GM12878 (cell line): ENCODE measurements around the gene CPS1. TPM values are rescaled to one million over a fixed set of nuclear protein-coding genes. Genes with fewer than 3 reads are reported as not detected.

Experiments used
- ATAC-seq: fragments of 200-7000 bp; cut with Tn5 transposase; 3 replicates; pipeline ENCODE4 v1.9.1; 2020; ENCODE audit warnings: mild to moderate bottlenecking, moderate library complexity
- BruUV-seq: library from RNA; stranded (reverse); fragments of 400-500 nt; replicated peaks from 2 replicates; lab custom pipeline; 2021; lab: Mats Ljungman, UMichigan
- CTCF ChIA-PET: fragments of 300-600 bp; sonication (Branson Sonifier 250); formaldehyde crosslinking; extraction: SDS; loops from one replicate; lab custom pipeline; 2021; ENCODE audit warnings: inconsistent platforms; lab: Yijun Ruan, JAX
- POLR2A ChIA-PET: fragments of 350-600 bp; formaldehyde crosslinking; extraction: SDS; loops from one replicate; lab custom pipeline; 2021; ENCODE audit warnings: inconsistent platforms; lab: Charles Lee
- RAD21 ChIA-PET: fragments of 300-600 bp; sonication (Branson Sonifier 250); formaldehyde crosslinking; loops from one replicate; lab custom pipeline; 2023; ENCODE audit warnings: antibody characterized with exemption; ENCODE audit not compliant: unreplicated experiment; lab: Charles Lee
- SMC1A ChIA-PET: fragments of 300-600 bp; sonication (Branson Sonifier 250); formaldehyde crosslinking; loops from one replicate; lab custom pipeline; 2023; ENCODE audit not compliant: unreplicated experiment, uncharacterized antibody; lab: Charles Lee
- DNase-seq: peaks from one replicate; pipeline ENCODE4 v3.0.0-alpha.2; 2011; ENCODE audit warnings: low read depth, low spot score
- FAIRE-seq: peaks from 3 replicates; lab custom pipeline; 2011; peaks lifted over from hg19 to GRCh38; lab: Jason Lieb, UNC
- H2AFZ ChIP-seq: 2 replicates; pipeline ENCODE4 v1.6.0; 2011; ENCODE audit warnings: low read depth, low read length, control low read depth; ENCODE audit not compliant: control insufficient read depth
- H3K27ac ChIP-seq: 2 replicates; pipeline ENCODE4 v1.5.1; 2011; ENCODE audit warnings: control low read depth; ENCODE audit not compliant: control insufficient read depth, insufficient read depth
- H3K27me3 ChIP-seq, 2 experiments: replicated peaks in 1 of 2; 2 replicates each; pipeline versions ENCODE4 v1.6.0 to v1.6.1; 2011; ENCODE audit warnings: low read length in 1 of 2; ENCODE audit not compliant: control insufficient read depth in 2 of 2, insufficient read depth in 2 of 2
- H3K36me3 ChIP-seq, 2 experiments: 2 replicates each; pipeline ENCODE4 v1.5.1; 2011; ENCODE audit warnings: low read length in 1 of 2; ENCODE audit not compliant: control insufficient read depth in 2 of 2, insufficient read depth in 2 of 2
- H3K4me1 ChIP-seq: 2 replicates; pipeline ENCODE4 v1.6.1; 2011; ENCODE audit warnings: mild to moderate bottlenecking, low read length, moderate library complexity, mixed read lengths; ENCODE audit not compliant: control insufficient read depth, insufficient read depth
- H3K4me2 ChIP-seq: 2 replicates; pipeline ENCODE4 v1.6.0; 2011; ENCODE audit warnings: control low read depth; ENCODE audit not compliant: control insufficient read depth, insufficient read depth
- H3K4me3 ChIP-seq: fragments of 200-600 bp; sonication (generic); 2 replicates; pipeline ENCODE4 v1.5.1; 2016
- H3K79me2 ChIP-seq: 2 replicates; pipeline ENCODE4 v1.6.0; 2011; ENCODE audit warnings: low read length; ENCODE audit not compliant: control insufficient read depth, insufficient read depth
- H3K9ac ChIP-seq: 2 replicates; pipeline ENCODE4 v1.8.0; 2011; ENCODE audit warnings: low read length, control low read depth, mixed read lengths; ENCODE audit not compliant: control insufficient read depth, insufficient read depth
- H3K9me3 ChIP-seq: replicated peaks from 3 replicates; pipeline ENCODE4 v1.5.1; 2011; ENCODE audit warnings: mild to moderate bottlenecking, low read length; ENCODE audit not compliant: control insufficient read depth, insufficient read depth
- H4K20me1 ChIP-seq: 2 replicates; pipeline ENCODE4 v1.6.0; 2011; ENCODE audit not compliant: control insufficient read depth, insufficient read depth
- CHD2 ChIP-seq: IDR thresholded peaks from 2 replicates; pipeline ENCODE4 v1.6.1; 2011; ENCODE audit warnings: low read depth, low read length, improper control_type of control experiment, borderline replicate concordance
- MXI1 ChIP-seq: fragments of 150-350 bp; IDR thresholded peaks from 2 replicates; pipeline ENCODE4 v1.6.1; 2011; ENCODE audit warnings: low read depth, mild to moderate bottlenecking, inconsistent platforms, low read length, improper control_type of control experiment
- WGBS: methylation state at CpG from one replicate; pipeline ENCODE4 v1.1.6; 2016; ENCODE audit warnings: low lambda C conversion rate; ENCODE audit not compliant: insufficient replicate concordance, insufficient coverage; ENCODE audit errors: missing lambda C conversion rate; 5-methylcytosine and 5-hydroxymethylcytosine counted together
- in situ Hi-C: fragments of 300-500 bp; cut with MboI; formaldehyde crosslinking; loops from 9 replicates; pipeline ENCODE4 v1.14.3; 2018; ENCODE audit warnings: mixed read lengths
- intact Hi-C: fragments of 100-400 bp; cut with micrococcal nuclease; formaldehyde crosslinking; loops from one replicate; pipeline ENCODE4 v1.14.2; 2022; ENCODE audit not compliant: unreplicated experiment
- polyA plus RNA-seq, 11 experiments: library from polyadenylated mRNA; depleted of rRNA in 4 of 11; unstranded in 6 of 11; stranded (reverse) in 5 of 11; fragments of >200 nt; fragmentation: Nextera tagmentation in 4 of 11; fragmentation: Illumina TruSeq in 1 of 11; extraction: Ambion mirVana in 4 of 11; extraction: Trizol in 1 of 11; gene quantifications; 1 replicate in 1 of 11; 2 replicates in 10 of 11; pipeline versions ENCODE4 v1.2.1 to v1.2.3, GENCODE V29; 2011 to 2016; ENCODE audit warnings: inconsistent platforms in 2 of 11, missing spikeins in 2 of 11, low read depth in 1 of 11
- total RNA-seq, 4 experiments: library from RNA; depleted of rRNA in 3 of 4; stranded (reverse); fragments of >200 nt in 3 of 4; fragmentation: Illumina TruSeq in 1 of 4; extraction: Trizol in 1 of 4; gene quantifications; 2 replicates each; pipeline versions ENCODE4 v1.2.1 to v1.2.3, GENCODE V29; 2013 to 2021

Gene CPS1
- total and polyA plus RNA-seq, 10 of the 15 experiments (the other 5 are each of a cell fraction or from before 2014, with no cell fraction given), result 0.20 to 4.6 (median 0.55) TPM

DNA sequence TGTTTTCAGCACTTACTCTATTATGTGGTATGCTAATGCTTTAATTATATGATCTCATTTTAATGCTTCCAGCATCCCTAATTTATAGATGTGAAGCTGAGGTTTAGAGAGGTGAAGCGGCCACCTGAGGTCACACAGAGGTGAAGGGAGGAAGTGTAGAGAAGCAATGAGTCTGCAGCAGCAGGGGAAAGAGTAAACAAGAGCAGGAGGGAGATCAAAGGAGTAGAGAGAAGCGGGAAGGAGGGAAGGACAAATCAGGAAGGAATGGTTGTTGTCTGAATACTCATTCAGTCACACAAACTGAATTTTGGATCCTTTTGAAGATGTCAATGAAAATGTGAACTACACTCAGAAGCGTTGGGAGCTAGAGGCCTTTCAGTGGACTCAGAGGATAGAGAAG lies 130.0 kb downstream of the CPS1 start:
- RAD21 ChIA-PET, result no interaction called here
- SMC1A ChIA-PET, result interaction anchor here (1.1 kb wide), 2 partner anchors 13 to 40 kb away, joined by 3 read pairs; no protein-coding TSS in a partner anchor
- intact Hi-C loops, result no loop called here
- CTCF ChIA-PET, result interaction anchor here (0.6 kb wide), 1 partner anchor 16 kb away, joined by 5 read pairs; no protein-coding TSS in a partner anchor
- H3K9ac ChIP-seq, result no peak overlapping the region
- H3K27me3 ChIP-seq, result no peaks in the 10 kb centered on the region
- BruUV-seq, result no TSS peak
- no peak overlapping the region for H2AFZ ChIP-seq
- ATAC-seq, result no peak
- H3K36me3 ChIP-seq, result no peaks in the 10 kb centered on the region
- H3K4me1 ChIP-seq, result no peaks in the 10 kb centered on the region
- TF ChIP-seq CHD2, result no peak
- TF ChIP-seq, all 136 proteins: peak for 0
- 0% methylated on average over 3 of the region's 3 CpGs for WGBS
- FAIRE-seq (no peak), DNase-seq (no peak)
- POLR2A ChIA-PET, result no interaction called here
- no peak overlapping the region for H3K4me3 ChIP-seq
- in situ Hi-C loops, result no loop called here
- H3K9me3 ChIP-seq, result no peaks in the 10 kb centered on the region
- no peak overlapping the region for H3K4me2 ChIP-seq
- H3K27ac ChIP-seq, result no peak overlapping the region
- no peaks in the 10 kb centered on the region for H4K20me1 ChIP-seq
- no peaks in the 10 kb centered on the region for H3K79me2 ChIP-seq

DNA sequence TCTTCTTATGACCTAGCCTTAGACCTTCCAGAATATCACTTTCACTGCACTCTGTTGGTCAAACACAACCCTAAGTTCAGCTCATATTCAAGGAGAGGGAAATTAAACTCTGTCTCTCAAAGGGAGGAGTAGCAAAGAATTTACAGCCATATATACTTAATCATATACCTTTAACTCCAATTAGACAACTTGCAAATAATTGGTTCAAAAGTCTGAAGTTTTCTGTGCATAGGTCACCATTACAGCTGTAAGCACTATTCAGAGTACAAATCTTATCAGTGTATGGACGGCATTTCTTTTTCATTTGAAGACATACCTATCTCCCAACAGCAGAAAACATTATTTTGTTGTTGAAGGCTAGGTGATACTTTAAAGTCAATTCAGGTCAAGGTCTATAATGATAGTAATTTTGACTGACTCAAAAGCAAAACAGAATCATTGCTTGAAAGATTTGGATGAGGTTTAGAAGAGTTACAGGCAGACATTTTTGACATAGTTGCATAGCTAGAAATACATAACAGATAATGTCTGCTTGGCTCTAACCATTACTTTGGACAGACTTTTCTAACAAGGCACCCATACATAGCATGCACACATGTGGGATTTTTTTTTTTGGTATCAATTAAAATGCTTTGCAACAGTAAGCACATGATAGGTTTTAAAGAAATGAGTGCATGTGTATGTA lies 131.5 kb downstream of the CPS1 start:
- intact Hi-C loops (no loop called here), in situ Hi-C loops (no loop called here)
- POLR2A ChIA-PET, result interaction anchor here (0.9 kb wide), 1 partner anchor 12 kb away, joined by 3 read pairs; no protein-coding TSS in a partner anchor
- SMC1A ChIA-PET, result interaction anchor here (0.7 to 0.8 kb wide), 2 partner anchors 15 to 183 kb away, joined by 3 to 6 read pairs; no protein-coding TSS in a partner anchor
- CTCF ChIA-PET, result no interaction called here
- no TSS peak for BruUV-seq
- Histone ChIP-seq H3K4me1 (no peaks in the 10 kb centered on the region), H3K79me2 (no peaks in the 10 kb centered on the region), H3K27me3 (no peaks in the 10 kb centered on the region), H3K9me3 (no peaks in the 10 kb centered on the region), H3K4me2 (no peak overlapping the region), H3K9ac (no peak overlapping the region), H4K20me1 (no peaks in the 10 kb centered on the region), H3K36me3 (no peaks in the 10 kb centered on the region), H3K27ac (no peak overlapping the region), H3K4me3 (no peak overlapping the region), H2AFZ (no peak overlapping the region)
- DNase-seq, result no peak
- no peak for ATAC-seq
- no peak for FAIRE-seq
- 0% methylated on average over 1 of the region's 1 CpG for WGBS
- TF ChIP-seq MXI1, result no peak
- RAD21 ChIA-PET, result no interaction called here
